A549 (cell line): ENCODE data around the gene NRN1L. TPM values are rescaled to one million over a fixed set of nuclear protein-coding genes. Genes with fewer than 3 reads are reported as not detected.

ENCODE experiments used
- ATAC-seq, 2 experiments: fragments of 200-7000 bp in 1 of 2; fragments of >200 bp in 1 of 2; cut with Nextera tagmentation in 1 of 2; cut with Tn5 transposase in 1 of 2; 3 replicates each; pipeline versions ENCODE4 v1.8.0 to v1.9.1; 2018 to 2020; ENCODE audit warnings: mild to moderate bottlenecking in 1 of 2, moderate library complexity in 1 of 2
- CTCF ChIA-PET: fragments of 300-600 bp; sonication (Branson Sonifier 250); formaldehyde crosslinking; extraction: SDS; loops from one replicate; lab custom pipeline; 2021; ENCODE audit warnings: antibody characterized with exemption, inconsistent platforms; lab: Yijun Ruan, JAX
- POLR2A ChIA-PET: fragments of 350-600 bp; formaldehyde crosslinking; extraction: SDS; loops from one replicate; lab custom pipeline; 2021; ENCODE audit warnings: antibody characterized with exemption, inconsistent platforms; lab: Yijun Ruan, JAX
- DNase-seq, 2 experiments: peaks; one replicate each; pipeline versions ENCODE4 v3.0.0 to v3.0.0-alpha.2; 2011 to 2016; ENCODE audit warnings: low read depth in 1 of 2, low spot score in 1 of 2
- FAIRE-seq: peaks from 2 replicates; lab custom pipeline; 2011; peaks lifted over from hg19 to GRCh38; lab: Jason Lieb, UNC
- H3K27ac ChIP-seq, 2 experiments: fragments of >200 bp; sonication (Bioruptor Twin); formaldehyde crosslinking; 3 replicates each; pipeline ENCODE4 v1.5.1; 2016 to 2017
- H3K4me1 ChIP-seq: fragments of >200 bp; sonication (Bioruptor Twin); formaldehyde crosslinking; 3 replicates; pipeline ENCODE4 v1.6.1; 2016
- H3K4me2 ChIP-seq: fragments of >200 bp; sonication (Bioruptor Twin); formaldehyde crosslinking; 3 replicates; pipeline ENCODE4 v1.6.1; 2016
- H3K4me3 ChIP-seq: fragments of >200 bp; sonication (Bioruptor Twin); formaldehyde crosslinking; 3 replicates; pipeline ENCODE4 v1.5.1; 2016
- H3K9me3 ChIP-seq: fragments of >200 bp; sonication (Bioruptor Twin); formaldehyde crosslinking; 3 replicates; pipeline ENCODE4 v1.6.1; 2016
- CBX2 ChIP-seq: fragments of 200-600 bp; sonication (generic); IDR thresholded peaks from 2 replicates; pipeline ENCODE4 v1.6.1; 2016; ENCODE audit warnings: low read depth, mild to moderate bottlenecking, borderline replicate concordance
- CEBPB ChIP-seq, 2 experiments: fragments of >200 bp in 1 of 2; sonication (Bioruptor Twin) in 1 of 2; formaldehyde crosslinking in 1 of 2; IDR thresholded peaks; 2 replicates each; pipeline ENCODE4 v1.6.1; 2012 to 2016
- EHF ChIP-seq: fragments of 250-450 bp; sonication (Bioruptor Pico); IDR thresholded peaks from 2 replicates; pipeline ENCODE4 v1.5.0; 2020; ENCODE audit warnings: mild to moderate bottlenecking
- EHMT2 ChIP-seq: fragments of 200-600 bp; sonication (generic); IDR thresholded peaks from 2 replicates; pipeline ENCODE4 v1.6.1; 2016; ENCODE audit warnings: antibody characterized with exemption, low read depth, mild to moderate bottlenecking, moderate library complexity
- FOSL2 ChIP-seq, 2 experiments: fragments of 450-650 bp in 1 of 2; fragments of >200 bp in 1 of 2; sonication (Bioruptor Twin) in 1 of 2; formaldehyde crosslinking; IDR thresholded peaks; 2 replicates each; pipeline versions ENCODE4 v1.5.0 to v1.6.1; 2016 to 2020; ENCODE audit warnings: mild to moderate bottlenecking in 1 of 2, moderate library complexity in 1 of 2
- GATA3 ChIP-seq: IDR thresholded peaks from 2 replicates; pipeline ENCODE4 v1.6.1; 2012; ENCODE audit warnings: borderline replicate concordance
- HDAC2 ChIP-seq: fragments of 200-600 bp; sonication (generic); IDR thresholded peaks from 2 replicates; pipeline ENCODE4 v1.6.1; 2016
- JUN ChIP-seq, 2 experiments: fragments of >200 bp; sonication (Bioruptor Twin); formaldehyde crosslinking; IDR thresholded peaks; 2 replicates in 1 of 2; 3 replicates in 1 of 2; pipeline ENCODE4 v1.6.1; 2016 to 2017
- JUNB ChIP-seq: fragments of >200 bp; sonication (Bioruptor Twin); formaldehyde crosslinking; IDR thresholded peaks from 2 replicates; pipeline ENCODE4 v1.6.1; 2016
- KDM1A ChIP-seq: fragments of 200-600 bp; sonication (generic); IDR thresholded peaks from 2 replicates; pipeline ENCODE4 v1.6.1; 2016; ENCODE audit warnings: low read depth, mild to moderate bottlenecking
- MAFK ChIP-seq: fragments of 450-650 bp; IDR thresholded peaks from 2 replicates; pipeline ENCODE4 v1.6.1; 2014; ENCODE audit not compliant: partially characterized antibody
- MAZ ChIP-seq: fragments of 150-350 bp; IDR thresholded peaks from 2 replicates; pipeline ENCODE4 v1.6.1; 2014; ENCODE audit warnings: antibody characterized with exemption, low read depth, low read length, borderline replicate concordance
- MYC ChIP-seq: IDR thresholded peaks from 2 replicates; pipeline ENCODE4 v1.6.1; 2012; ENCODE audit warnings: mild to moderate bottlenecking, inconsistent platforms, low read length, improper control_type of control experiment, borderline replicate concordance
- NR3C1 ChIP-seq: fragments of >200 bp; sonication (Bioruptor Twin); formaldehyde crosslinking; IDR thresholded peaks from 3 replicates; pipeline ENCODE4 v1.6.1; 2017
- PHF8 ChIP-seq: fragments of 200-600 bp; sonication (generic); IDR thresholded peaks from 2 replicates; pipeline ENCODE4 v1.6.1; 2016; ENCODE audit warnings: low read depth, mild to moderate bottlenecking, antibody characterized with exemption, moderate library complexity, borderline replicate concordance
- POLR2AphosphoS2 ChIP-seq: conservative IDR thresholded peaks from 2 replicates; pipeline ENCODE4 v1.6.1; 2012; ENCODE audit warnings: low read length, improper control_type of control experiment, inconsistent platforms
- RAD21 ChIP-seq, 2 experiments: fragments of >200 bp in 1 of 2; sonication (Bioruptor Twin) in 1 of 2; formaldehyde crosslinking in 1 of 2; IDR thresholded peaks in 1 of 2; conservative IDR thresholded peaks in 1 of 2; 2 replicates in 1 of 2; 3 replicates in 1 of 2; pipeline ENCODE4 v1.6.1; 2012 to 2018; ENCODE audit warnings: inconsistent platforms in 1 of 2
- RARB ChIP-seq: fragments of 250-450 bp; sonication (Bioruptor Pico); IDR thresholded peaks from 2 replicates; pipeline ENCODE4 v1.8.0; 2021; ENCODE audit warnings: mild to moderate bottlenecking, moderate library complexity
- RFX5 ChIP-seq: fragments of 450-650 bp; IDR thresholded peaks from 2 replicates; pipeline ENCODE4 v1.7.1; 2014; ENCODE audit warnings: antibody characterized with exemption, mild to moderate bottlenecking, moderate library complexity
- SMC3 ChIP-seq: fragments of >200 bp; sonication (Bioruptor Twin); formaldehyde crosslinking; IDR thresholded peaks from 3 replicates; pipeline ENCODE4 v1.6.1; 2018; ENCODE audit warnings: inconsistent platforms
- SREBF2 ChIP-seq: fragments of 450-650 bp; IDR thresholded peaks from 2 replicates; pipeline ENCODE4 v1.6.1; 2014; ENCODE audit warnings: mild to moderate bottlenecking, moderate library complexity
- TFCP2L1 ChIP-seq: fragments of 250-450 bp; sonication (Bioruptor Pico); IDR thresholded peaks from 2 replicates; pipeline ENCODE4 v1.5.0; 2021; ENCODE audit warnings: mild to moderate bottlenecking
- TP53 ChIP-seq: fragments of 250-450 bp; sonication (Bioruptor Pico); IDR thresholded peaks from 2 replicates; pipeline ENCODE4 v1.5.0; 2021; ENCODE audit warnings: mild to moderate bottlenecking, moderate library complexity
- ZC3H11A ChIP-seq: fragments of 450-650 bp; IDR thresholded peaks from 2 replicates; pipeline ENCODE4 v1.6.1; 2014; ENCODE audit warnings: antibody characterized with exemption, mild to moderate bottlenecking
- ZFP36 ChIP-seq: fragments of 450-650 bp; IDR thresholded peaks from 2 replicates; pipeline ENCODE4 v1.6.1; 2014; ENCODE audit warnings: borderline replicate concordance; ENCODE audit not compliant: partially characterized antibody
- ZNF302 ChIP-seq: fragments of 250-450 bp; sonication (Bioruptor Pico); IDR thresholded peaks from 2 replicates; pipeline ENCODE4 v1.9.0; 2021; ENCODE audit warnings: inconsistent platforms, mild to moderate bottlenecking, moderate library complexity
- WGBS: methylation state at CpG from one replicate; pipeline ENCODE4 v1.1.6; 2017; ENCODE audit errors: missing lambda C conversion rate; 5-methylcytosine and 5-hydroxymethylcytosine counted together
- polyA plus RNA-seq, 4 experiments: library from polyadenylated mRNA; depleted of rRNA in 3 of 4; stranded (reverse); fragments of >200 nt; fragmentation: RNase III in 1 of 4; extraction: RNeasy Plus Mini Kit Qiagen cat#74134 plus additional on column Dnase treatment in 1 of 4; gene quantifications; 2 replicates in 3 of 4; 3 replicates in 1 of 4; pipeline ENCODE4 v1.2.3, GENCODE V29; 2011 to 2017
- TF ChIP-seq, protein P1 (sequence below): fragments of >200 bp; sonication (Bioruptor Twin); formaldehyde crosslinking; IDR thresholded peaks from 3 replicates; pipeline ENCODE4 v1.6.1; 2016
- TF ChIP-seq, protein P2 (sequence below): IDR thresholded peaks from 2 replicates; pipeline ENCODE4 v1.6.1; 2012
- TF ChIP-seq, protein P3 (sequence below): IDR thresholded peaks from 2 replicates; pipeline ENCODE4 v1.6.1; 2012
- TF ChIP-seq, protein P4 (sequence below): fragments of >200 bp; sonication (Bioruptor Twin); formaldehyde crosslinking; IDR thresholded peaks from 2 replicates; pipeline ENCODE4 v1.6.1; 2016
- TF ChIP-seq, protein P5 (sequence below): fragments of 450-650 bp; IDR thresholded peaks from 2 replicates; pipeline ENCODE4 v1.6.1; 2014; ENCODE audit warnings: antibody characterized with exemption

The NRN1L gene
- polyA plus RNA-seq, 2 of the 4 experiments (the other 2 are of a cell fraction), result 0.22 TPM; not detected in 1

DNA sequence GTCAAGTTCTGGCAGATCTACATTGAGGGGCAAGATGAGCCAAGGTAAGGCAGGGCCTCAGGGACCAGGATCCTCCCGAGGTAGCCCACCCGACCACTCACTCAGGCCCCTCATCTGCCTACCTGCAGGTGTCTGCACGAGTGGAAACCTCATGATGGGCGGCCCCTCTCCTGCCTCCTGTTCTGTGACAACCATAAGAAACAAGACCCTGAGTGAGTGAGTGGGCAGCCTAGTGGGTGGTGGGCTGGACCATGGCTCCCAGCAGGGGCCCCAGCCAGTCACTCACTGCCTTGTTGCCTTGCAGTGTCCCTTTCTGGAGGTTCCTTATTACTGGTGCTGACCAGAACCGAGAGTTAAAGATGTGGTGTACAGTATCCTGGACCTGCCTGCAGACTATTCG, 6.5 kb upstream of the NRN1L start (continued):
- TF ChIP-seq, protein P1, sequence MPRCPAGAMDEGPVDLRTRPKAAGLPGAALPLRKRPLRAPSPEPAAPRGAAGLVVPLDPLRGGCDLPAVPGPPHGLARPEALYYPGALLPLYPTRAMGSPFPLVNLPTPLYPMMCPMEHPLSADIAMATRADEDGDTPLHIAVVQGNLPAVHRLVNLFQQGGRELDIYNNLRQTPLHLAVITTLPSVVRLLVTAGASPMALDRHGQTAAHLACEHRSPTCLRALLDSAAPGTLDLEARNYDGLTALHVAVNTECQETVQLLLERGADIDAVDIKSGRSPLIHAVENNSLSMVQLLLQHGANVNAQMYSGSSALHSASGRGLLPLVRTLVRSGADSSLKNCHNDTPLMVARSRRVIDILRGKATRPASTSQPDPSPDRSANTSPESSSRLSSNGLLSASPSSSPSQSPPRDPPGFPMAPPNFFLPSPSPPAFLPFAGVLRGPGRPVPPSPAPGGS, result no peak
- TF ChIP-seq JUNB (no peak), POLR2AphosphoS2 (no peak), NR3C1 (no peak), GATA3 (no peak), RAD21 (conservative IDR thresholded peaks at IDR 0.05 in 1 of 2, IDR thresholded peaks at IDR 0.05 in 1 of 2) (no peak), MAFK (no peak)
- TF ChIP-seq, protein P2, sequence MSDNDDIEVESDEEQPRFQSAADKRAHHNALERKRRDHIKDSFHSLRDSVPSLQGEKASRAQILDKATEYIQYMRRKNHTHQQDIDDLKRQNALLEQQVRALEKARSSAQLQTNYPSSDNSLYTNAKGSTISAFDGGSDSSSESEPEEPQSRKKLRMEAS, result no peak

DNA sequence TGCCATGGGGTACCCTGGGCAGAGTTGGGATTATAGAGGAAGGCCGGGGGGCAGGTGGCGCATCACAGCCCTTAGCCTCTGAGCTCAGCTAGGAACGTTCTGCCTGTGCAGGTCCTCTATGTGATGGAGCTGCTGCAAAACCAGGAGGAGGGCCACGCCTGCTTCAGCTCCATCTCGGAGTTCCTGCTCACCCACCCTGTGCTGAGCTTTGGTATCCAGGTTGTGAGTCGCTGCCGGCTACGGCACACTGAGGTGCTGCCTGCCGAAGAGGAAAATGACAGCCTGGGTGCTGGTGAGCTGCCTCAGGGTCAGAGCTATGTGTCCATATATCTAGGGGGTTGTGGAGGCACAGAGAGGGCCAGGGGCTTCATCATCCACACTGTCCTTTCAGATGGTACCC, 5.8 kb upstream of the NRN1L start:
- TF ChIP-seq SMC3, result no peak
- TF ChIP-seq MAZ, result no peak
- TF ChIP-seq ZNF302 (CRISPR knock-in tag), result no peak
- no peak for TF ChIP-seq RARB (CRISPR knock-in tag)
- TF ChIP-seq TFCP2L1 (CRISPR knock-in tag), result no peak
- no peak for TF ChIP-seq EHF
- TF ChIP-seq ZC3H11A, result no peak
- no peak for TF ChIP-seq FOSL2 (IDR thresholded peaks at IDR 0.05)
- no peak for TF ChIP-seq FOSL2 (CRISPR knock-in tag; IDR thresholded peaks at IDR 0.05)
- TF ChIP-seq KDM1A, result no peak
- TF ChIP-seq ZFP36, result no peak
- TF ChIP-seq HDAC2, result no peak
- TF ChIP-seq, protein P3, sequence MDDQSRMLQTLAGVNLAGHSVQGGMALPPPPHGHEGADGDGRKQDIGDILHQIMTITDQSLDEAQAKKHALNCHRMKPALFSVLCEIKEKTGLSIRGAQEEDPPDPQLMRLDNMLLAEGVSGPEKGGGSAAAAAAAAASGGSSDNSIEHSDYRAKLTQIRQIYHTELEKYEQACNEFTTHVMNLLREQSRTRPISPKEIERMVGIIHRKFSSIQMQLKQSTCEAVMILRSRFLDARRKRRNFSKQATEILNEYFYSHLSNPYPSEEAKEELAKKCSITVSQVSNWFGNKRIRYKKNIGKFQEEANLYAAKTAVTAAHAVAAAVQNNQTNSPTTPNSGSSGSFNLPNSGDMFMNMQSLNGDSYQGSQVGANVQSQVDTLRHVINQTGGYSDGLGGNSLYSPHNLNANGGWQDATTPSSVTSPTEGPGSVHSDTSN, result no peak
- Histone ChIP-seq H3K4me3 (no peak overlapping the region), H3K4me2 (no peak overlapping the region), H3K4me1 (peaks cover 11% of the 10 kb centered on the region; the same call in 2 of the 3 replicates), H3K9me3 (no peaks in the 10 kb centered on the region), H3K27ac (no peak overlapping the region)
- DNase-seq (no peak), FAIRE-seq (no peak), ATAC-seq (no peak)
- POLR2A ChIA-PET, result no interaction called here
- WGBS, result 80% methylated on average over 9 of the region's 9 CpGs
- CTCF ChIA-PET, result interaction anchor here (0.9 to 17.4 kb wide), 4 partner anchors 9 to 48 kb away, joined by 3 to 370 read pairs (median 4); partner anchors contain the start of genes CTRL and PSMB10

DNA sequence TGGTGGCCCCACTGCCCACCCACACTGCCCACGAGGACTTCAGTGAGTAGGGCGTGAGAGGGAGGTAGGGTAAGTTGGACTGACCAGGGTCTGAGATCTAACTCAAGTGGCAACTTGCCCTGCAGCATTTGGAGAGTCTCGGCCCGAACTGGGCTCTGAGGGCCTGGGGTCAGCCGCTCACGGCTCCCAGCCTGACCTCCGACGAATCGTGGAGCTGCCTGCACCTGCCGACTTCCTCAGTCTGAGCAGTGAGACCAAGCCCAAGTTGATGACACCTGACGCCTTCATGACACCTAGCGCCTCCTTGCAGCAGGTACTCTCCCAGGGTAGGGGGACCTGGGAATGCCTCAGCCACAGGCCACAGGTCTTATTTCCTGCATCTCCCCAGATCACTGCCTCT, 5.2 kb upstream of the NRN1L start:
- Histone ChIP-seq H3K4me1 (peaks cover 5% of the 10 kb centered on the region; the same call in 2 of the 3 replicates), H3K9me3 (no peaks in the 10 kb centered on the region), H3K27ac (no peak overlapping the region), H3K4me3 (no peak overlapping the region), H3K4me2 (no peak overlapping the region)
- no peak for FAIRE-seq
- DNase-seq, result no peak
- POLR2A ChIA-PET, result no interaction called here
- WGBS, result 95% methylated on average over 11 of the region's 12 CpGs
- no peak for ATAC-seq
- CTCF ChIA-PET, result interaction anchor here (1.1 to 17.4 kb wide), 4 partner anchors 8 to 358 kb away, joined by 3 to 370 read pairs (median 4); partner anchors contain the start of genes CTRL and PSMB10
- no peak for TF ChIP-seq KDM1A

DNA sequence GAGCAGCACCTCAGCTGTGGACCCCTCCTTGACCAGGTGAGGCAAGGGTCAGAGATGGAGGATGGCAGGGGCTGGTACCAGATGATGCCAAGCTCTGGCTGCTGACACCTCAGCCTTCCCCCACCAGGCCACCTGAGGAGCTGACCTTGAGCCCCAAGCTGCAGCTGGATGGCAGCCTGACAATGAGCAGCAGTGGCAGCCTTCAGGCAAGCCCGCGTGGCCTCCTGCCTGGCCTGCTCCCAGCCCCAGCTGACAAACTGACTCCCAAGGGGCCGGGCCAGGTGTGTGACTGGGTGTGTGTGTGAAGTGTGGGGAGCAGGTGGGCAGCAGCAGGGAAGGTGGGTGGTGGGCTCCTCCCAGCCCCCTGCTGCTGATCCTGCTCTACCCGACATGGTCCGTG, 4.7 kb upstream of the NRN1L start:
- Histone ChIP-seq H3K4me1 (peaks cover 2% of the 10 kb centered on the region; the same call in 1 of the 3 replicates), H3K4me2 (no peak overlapping the region), H3K27ac (no peak overlapping the region), H3K4me3 (no peak overlapping the region), H3K9me3 (no peaks in the 10 kb centered on the region)
- TF ChIP-seq EHMT2, result no peak
- TF ChIP-seq, protein P4, sequence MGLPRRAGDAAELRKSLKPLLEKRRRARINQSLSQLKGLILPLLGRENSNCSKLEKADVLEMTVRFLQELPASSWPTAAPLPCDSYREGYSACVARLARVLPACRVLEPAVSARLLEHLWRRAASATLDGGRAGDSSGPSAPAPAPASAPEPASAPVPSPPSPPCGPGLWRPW, result no peak
- TF ChIP-seq RARB (CRISPR knock-in tag), result no peak
- no peak for TF ChIP-seq RFX5
- TF ChIP-seq CBX2, result no peak
- TF ChIP-seq JUN (IDR thresholded peaks at IDR 0.05), result no peak
- TF ChIP-seq, protein P5, sequence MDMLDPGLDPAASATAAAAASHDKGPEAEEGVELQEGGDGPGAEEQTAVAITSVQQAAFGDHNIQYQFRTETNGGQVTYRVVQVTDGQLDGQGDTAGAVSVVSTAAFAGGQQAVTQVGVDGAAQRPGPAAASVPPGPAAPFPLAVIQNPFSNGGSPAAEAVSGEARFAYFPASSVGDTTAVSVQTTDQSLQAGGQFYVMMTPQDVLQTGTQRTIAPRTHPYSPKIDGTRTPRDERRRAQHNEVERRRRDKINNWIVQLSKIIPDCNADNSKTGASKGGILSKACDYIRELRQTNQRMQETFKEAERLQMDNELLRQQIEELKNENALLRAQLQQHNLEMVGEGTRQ, result no peak
- TF ChIP-seq POLR2AphosphoS2, result no peak
- no peak for TF ChIP-seq SREBF2
- no peak for TF ChIP-seq CEBPB (IDR thresholded peaks at IDR 0.05)
- TF ChIP-seq MYC, result no peak
- TF ChIP-seq TP53 (CRISPR knock-in tag), result no peak
- TF ChIP-seq NR3C1, result no peak
- no peak for TF ChIP-seq RAD21 (conservative IDR thresholded peaks at IDR 0.05 in 1 of 2, IDR thresholded peaks at IDR 0.05 in 1 of 2)
- TF ChIP-seq PHF8, result no peak
- ATAC-seq (no peak), DNase-seq (no peak), FAIRE-seq (no peak)
- POLR2A ChIA-PET, result no interaction called here
- 97% methylated on average over 2 of the region's 5 CpGs for WGBS
- CTCF ChIA-PET, result interaction anchor here (1.1 to 17.4 kb wide), 5 partner anchors 8 to 359 kb away, joined by 3 to 370 read pairs (median 4); partner anchors contain the start of genes CTRL and PSMB10
